Panc1 (cell line): ENCODE measurements around the gene GRID1.
"Not testable (repeated sequence)": the region's sequence is repeated elsewhere in the genome, so short reads cannot be mapped to it uniquely, and the experiment has no call there.

Experiments
- POLR2AphosphoS5 ChIP-seq: IDR thresholded peaks from 2 replicates; pipeline ENCODE4 v1.6.1; 2012; ENCODE audit warnings: mild to moderate bottlenecking, low read depth, low read length, moderate library complexity
- SIN3A ChIP-seq: IDR thresholded peaks from 2 replicates; pipeline ENCODE4 v1.6.1; 2012; ENCODE audit warnings: low read depth, mild to moderate bottlenecking, low read length, moderate library complexity, borderline replicate concordance; ENCODE audit not compliant: insufficient read depth
- TCF7L2 ChIP-seq: IDR thresholded peaks from 2 replicates; pipeline ENCODE4 v1.6.1; 2011; ENCODE audit warnings: mild to moderate bottlenecking, low read depth, low read length, inconsistent platforms
- TF ChIP-seq, protein P1 (sequence below): fragments of 450-650 bp; IDR thresholded peaks from 2 replicates; pipeline ENCODE4 v1.5.1; 2017; ENCODE audit warnings: mild to moderate bottlenecking
- TF ChIP-seq, protein P2 (sequence below), 2 experiments: IDR thresholded peaks; 2 replicates each; pipeline ENCODE4 v1.6.1; 2011 to 2012; ENCODE audit warnings: low read depth in 2 of 2, control low read depth in 1 of 2, low read length in 1 of 2, mild to moderate bottlenecking in 1 of 2, moderate library complexity in 1 of 2; ENCODE audit not compliant: insufficient read depth in 1 of 2

DNA sequence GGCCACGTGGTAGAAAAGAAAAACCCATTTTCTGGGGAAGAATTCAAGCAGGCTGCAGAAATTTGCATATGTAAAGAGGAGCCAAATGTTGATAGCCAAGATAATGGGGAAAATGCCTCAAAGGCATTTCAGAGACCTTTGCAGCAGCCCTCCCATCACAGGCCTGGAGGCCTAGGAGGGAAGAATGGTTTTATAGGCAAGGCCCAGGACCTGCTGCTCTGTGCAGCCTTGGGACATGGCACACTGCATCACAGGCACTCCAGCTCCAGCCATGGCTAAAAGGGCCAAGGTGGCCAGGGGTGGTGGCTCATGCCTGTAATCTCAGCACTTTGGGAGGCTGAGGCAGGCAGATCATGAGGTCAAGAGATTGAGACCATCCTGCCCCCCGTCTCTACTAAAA lies 128.5 kb downstream of the GRID1 start:
- TF ChIP-seq, protein P1, sequence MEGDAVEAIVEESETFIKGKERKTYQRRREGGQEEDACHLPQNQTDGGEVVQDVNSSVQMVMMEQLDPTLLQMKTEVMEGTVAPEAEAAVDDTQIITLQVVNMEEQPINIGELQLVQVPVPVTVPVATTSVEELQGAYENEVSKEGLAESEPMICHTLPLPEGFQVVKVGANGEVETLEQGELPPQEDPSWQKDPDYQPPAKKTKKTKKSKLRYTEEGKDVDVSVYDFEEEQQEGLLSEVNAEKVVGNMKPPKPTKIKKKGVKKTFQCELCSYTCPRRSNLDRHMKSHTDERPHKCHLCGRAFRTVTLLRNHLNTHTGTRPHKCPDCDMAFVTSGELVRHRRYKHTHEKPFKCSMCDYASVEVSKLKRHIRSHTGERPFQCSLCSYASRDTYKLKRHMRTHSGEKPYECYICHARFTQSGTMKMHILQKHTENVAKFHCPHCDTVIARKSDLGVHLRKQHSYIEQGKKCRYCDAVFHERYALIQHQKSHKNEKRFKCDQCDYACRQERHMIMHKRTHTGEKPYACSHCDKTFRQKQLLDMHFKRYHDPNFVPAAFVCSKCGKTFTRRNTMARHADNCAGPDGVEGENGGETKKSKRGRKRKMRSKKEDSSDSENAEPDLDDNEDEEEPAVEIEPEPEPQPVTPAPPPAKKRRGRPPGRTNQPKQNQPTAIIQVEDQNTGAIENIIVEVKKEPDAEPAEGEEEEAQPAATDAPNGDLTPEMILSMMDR, result not testable (repeated sequence)
- TF ChIP-seq SIN3A, TCF7L2, POLR2AphosphoS5: not testable (repeated sequence)
- TF ChIP-seq, protein P2, sequence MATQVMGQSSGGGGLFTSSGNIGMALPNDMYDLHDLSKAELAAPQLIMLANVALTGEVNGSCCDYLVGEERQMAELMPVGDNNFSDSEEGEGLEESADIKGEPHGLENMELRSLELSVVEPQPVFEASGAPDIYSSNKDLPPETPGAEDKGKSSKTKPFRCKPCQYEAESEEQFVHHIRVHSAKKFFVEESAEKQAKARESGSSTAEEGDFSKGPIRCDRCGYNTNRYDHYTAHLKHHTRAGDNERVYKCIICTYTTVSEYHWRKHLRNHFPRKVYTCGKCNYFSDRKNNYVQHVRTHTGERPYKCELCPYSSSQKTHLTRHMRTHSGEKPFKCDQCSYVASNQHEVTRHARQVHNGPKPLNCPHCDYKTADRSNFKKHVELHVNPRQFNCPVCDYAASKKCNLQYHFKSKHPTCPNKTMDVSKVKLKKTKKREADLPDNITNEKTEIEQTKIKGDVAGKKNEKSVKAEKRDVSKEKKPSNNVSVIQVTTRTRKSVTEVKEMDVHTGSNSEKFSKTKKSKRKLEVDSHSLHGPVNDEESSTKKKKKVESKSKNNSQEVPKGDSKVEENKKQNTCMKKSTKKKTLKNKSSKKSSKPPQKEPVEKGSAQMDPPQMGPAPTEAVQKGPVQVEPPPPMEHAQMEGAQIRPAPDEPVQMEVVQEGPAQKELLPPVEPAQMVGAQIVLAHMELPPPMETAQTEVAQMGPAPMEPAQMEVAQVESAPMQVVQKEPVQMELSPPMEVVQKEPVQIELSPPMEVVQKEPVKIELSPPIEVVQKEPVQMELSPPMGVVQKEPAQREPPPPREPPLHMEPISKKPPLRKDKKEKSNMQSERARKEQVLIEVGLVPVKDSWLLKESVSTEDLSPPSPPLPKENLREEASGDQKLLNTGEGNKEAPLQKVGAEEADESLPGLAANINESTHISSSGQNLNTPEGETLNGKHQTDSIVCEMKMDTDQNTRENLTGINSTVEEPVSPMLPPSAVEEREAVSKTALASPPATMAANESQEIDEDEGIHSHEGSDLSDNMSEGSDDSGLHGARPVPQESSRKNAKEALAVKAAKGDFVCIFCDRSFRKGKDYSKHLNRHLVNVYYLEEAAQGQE (IDR thresholded peaks at IDR 0.05; ENCODE audit: insufficient read depth in 1 of 2, low read depth in 2 of 2, low read length in 1 of 2), result not testable (repeated sequence)
